ENCODE data around the gene CFAP74.
"Not testable (repeated sequence)": the region's sequence is repeated elsewhere in the genome, so short reads cannot be mapped to it uniquely, and the experiment has no call there.

Gene CFAP74

DNA sequence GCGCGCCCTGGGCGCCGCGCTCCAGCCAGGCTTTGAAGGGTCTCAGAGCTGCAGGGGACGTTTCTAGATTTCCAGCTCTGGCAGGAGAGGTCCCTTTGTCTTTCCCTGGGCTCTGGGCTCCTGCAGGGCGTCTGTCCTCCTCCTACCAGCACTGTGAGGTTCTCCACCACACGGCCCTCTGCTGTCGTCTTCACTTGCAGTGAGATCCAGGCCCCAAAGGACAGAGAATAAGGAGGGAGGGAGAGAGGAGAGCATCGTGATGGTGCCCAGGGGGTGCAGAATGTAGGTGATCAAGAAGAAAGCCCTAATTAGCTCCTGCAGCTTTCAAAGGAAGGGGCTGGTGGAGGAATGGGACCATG, 108.5 kb downstream of the CFAP74 start:
- DNase-seq (ENCODE audit: low spot score): no peak

- DNase-seq (ENCODE audit: low spot score): no peak
Measured at GRCh38 chr1:1894354-1895059, 109.1 kb downstream of the CFAP74 start.

DNA sequence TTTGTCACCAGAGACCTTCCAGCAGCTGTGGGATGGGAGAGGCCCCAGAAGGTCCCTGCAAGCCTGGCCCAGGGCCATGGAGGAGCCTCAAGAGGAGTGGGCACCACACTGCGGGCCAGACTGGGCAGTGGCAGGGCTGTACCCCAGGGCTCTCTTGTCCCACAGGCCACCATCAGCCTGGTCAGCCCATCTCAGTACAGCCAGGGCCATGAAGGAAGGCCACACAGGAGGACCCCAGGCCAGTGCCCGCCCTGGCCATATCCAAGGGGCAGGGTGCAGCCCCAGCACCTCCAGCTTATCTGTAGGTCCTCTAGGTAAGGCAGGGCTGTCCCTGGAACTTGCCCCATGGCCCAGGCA, 109.6 kb downstream of the CFAP74 start:
- DNase-seq (ENCODE audit: low spot score): no peak

GRCh38 chr1:1893291-1893985, 110.1 kb downstream of the CFAP74 start:
- DNase-seq (ENCODE audit: low spot score): no peak

DNA sequence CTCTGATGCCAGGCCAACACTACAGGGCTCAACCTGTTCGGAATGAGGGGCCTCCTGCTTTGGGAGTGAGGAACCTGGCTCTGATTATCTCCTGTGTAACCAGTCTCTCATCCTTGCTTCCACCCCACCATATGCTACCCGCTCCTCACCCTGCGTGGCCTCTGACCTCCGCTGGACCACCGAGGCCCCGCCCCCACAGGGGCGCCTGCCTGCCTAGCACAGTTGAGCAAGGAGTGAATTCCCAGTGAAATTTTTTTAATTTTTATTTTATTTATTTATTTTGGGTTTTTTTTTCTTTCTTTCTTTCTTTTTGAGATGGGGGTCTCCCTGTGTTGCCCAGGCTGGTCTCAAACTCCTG, 110.8 kb downstream of the CFAP74 start:
- no peak for DNase-seq (ENCODE audit: low spot score)

DNA sequence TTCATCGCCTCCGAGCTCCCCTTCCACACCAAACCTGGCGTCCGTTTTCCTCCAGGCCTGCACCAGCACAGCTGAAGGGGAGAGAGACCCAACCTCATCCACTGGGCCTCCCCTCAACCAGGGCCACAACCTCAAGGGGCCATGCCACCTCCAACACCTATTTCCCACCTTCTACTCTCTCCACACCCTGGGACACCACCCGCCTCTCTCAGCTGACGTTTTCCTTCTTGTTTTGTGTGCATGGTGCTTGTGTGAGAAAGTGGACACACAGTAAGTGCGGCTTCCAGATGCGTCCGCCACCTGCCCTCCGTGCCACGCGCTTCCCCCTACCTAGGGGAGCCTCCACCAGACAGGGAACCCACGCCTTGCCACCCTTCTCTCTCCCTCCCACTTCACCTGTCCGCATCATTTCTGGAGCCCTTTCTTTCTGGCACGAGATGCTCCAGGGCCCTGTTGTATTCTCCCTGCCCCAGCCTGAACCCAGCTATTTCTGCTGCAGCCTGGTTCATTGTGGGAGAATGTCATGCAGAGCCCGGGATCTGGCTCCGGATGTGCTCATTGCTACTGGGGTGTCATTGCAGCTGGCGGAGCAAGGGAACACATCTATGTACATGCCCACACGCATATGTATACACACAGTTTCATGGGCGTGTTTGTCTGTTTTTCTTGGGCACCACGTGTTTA, 111.4 kb downstream of the CFAP74 start:
- DNase-seq (ENCODE audit: low spot score): no peak

- DNase-seq (ENCODE audit: low spot score): peak; percentile 77
Measured at GRCh38 chr1:1891349-1892078, 112.1 kb downstream of the CFAP74 start.

GRCh38 chr1:1890506-1891348, 112.9 kb downstream of the CFAP74 start, which contains the start of gene GNB1:
GNB1 (minus strand) TSS chr1:1891087; CDS start chr1:1825453, 65,634 bp downstream.
- DNase-seq (ENCODE audit: low spot score): peak; percentile 96

DNA sequence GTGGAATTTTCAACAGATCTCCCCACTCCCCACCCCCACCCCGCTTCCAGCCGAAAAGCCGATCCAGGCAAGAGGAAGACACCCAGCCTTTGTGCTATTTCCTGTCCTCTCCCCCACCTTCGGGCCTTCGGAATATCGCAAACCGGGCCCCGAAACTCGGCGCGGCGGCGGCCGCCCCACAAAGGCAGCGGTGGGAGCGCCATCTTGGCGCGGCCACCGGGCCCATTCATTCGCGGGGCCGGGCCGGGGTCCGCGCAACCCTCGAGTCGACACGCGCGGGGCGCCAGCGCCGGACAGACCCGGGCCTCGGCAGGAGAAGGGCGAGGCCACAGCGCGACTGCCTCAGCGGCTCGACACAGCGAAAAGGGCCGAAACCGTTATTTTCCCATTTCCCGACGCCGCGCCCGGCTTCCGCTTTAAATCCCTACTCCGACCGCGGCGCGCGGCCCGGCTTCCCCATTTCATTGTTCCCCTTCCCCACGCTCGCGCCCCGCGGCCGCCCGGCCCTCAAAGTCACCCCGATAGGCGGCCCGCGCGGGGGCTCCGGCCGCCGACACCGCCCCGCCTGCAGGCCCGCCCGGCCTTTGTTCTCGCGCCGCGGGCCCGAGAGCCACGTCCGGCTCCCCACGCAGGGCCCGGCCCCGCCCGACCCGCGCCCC, 113.6 kb downstream of the CFAP74 start:
- peak; percentile 78 for DNase-seq (ENCODE audit: low spot score)

DNA sequence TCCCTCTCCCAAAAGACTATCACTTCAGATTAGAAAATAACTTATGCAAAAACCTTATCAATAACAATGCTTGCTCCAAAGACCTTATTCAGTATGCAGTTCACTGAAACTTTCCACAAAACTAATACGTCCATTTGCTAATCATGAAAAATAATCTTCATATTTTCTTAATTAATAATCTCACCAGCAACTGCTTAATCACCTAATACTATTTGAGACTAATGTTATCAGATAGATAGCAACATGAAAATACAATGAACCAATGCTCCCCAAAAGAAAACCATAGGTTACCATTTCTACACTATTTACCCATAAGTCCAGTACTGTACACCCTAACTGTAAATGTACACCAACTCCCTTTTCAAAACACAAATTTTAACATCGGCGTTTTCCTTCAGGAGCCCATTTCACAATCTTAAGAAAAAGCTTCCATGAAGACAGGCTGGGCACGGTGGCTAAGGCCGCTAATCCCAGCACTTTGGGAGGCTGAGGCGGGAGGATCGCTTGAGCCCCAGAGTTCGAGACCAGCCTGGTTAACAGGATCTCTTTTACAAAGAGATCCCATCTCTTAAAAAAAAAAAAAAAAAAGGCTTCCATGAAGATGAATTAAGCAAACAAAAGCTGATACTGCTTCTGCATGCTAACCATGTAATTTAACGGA, 114.4 kb downstream of the CFAP74 start:
- no peak for DNase-seq (ENCODE audit: low spot score)

DNA sequence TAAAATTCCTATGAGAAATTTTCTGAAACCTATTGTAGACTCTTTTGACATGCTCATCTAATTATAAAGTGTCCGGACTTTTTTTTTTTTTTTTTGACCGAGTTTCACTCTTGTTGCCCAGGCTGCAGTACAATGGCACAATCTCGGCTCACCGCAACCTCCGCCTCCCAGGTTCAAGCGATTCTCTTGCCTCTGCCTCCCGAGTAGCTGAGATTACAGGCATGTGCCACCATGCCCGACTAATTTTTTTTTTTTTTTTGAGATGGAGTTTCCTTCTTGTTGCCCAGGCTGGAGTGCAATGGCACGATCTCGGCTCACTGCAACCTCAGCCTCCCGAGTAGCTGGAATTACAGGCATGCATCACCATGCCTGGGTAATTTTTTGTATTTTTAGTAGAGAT, 119.7 kb downstream of the CFAP74 start:
- not testable (repeated sequence) for DNase-seq (ENCODE audit: low spot score)

DNA sequence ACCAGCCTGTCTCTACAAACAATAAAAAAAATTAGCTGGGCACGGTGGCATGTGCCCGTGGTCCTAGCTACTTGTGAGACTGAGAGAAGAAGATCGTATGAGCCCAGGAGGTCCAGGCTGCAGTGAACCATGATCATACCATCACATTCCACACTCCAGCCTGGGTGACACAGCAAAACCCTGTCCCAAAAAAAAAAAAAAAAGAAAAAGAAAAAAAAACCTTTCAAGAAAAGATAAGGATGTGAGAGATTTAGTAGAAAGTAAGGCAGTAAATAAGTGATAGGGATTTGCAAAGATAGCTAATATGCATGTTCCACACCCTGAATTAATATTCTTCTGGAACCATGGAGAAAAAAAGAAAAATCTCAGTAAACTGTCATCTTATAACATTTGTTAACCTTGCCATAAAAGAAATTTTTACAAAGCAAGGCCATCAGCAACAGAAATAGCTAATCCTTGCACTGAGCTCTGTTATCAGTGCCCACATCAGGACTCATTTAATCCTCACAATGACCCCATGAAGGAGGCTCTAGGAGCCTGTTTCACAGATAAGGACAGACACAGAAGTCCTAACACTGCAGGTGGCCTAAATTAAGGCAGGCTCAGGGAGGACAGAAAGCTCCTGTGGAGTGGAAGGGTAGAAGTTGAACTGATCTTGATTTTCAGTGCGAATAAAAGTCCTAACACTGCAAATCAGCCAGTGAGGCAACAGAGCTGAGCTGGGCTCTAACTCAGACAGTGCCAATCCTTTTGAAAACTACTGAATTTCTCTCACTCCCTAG, 120.3 kb downstream of the CFAP74 start:
- DNase-seq (ENCODE audit: low spot score): no peak

DNA sequence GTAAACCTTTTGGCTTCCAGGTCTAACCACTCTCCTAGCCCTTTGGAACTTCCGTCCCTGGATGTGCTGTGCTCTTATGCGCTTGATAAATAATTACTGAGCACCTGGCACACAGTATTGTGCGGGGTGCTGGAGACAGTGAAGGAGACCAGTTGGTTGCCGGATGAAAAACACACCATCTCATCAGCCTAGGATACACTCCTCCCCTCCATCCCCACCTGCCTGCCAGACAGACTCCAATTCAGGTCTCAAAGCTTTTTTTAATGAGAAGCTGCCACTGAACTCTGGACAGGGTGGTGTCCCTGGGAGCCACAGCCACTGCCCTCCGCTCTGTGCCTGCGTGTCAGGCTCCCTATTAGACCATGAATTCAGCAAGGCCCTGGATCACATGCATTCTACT, 121.9 kb downstream of the CFAP74 start:
- no peak for DNase-seq (ENCODE audit: low spot score)

GRCh38 chr1:1880617-1881312, 122.8 kb downstream of the CFAP74 start:
- no peak for DNase-seq (ENCODE audit: low spot score)

GRCh38 chr1:1879942-1880341, 123.6 kb downstream of the CFAP74 start:
- DNase-seq (ENCODE audit: low spot score): no peak

GRCh38 chr1:1877865-1878436, 125.6 kb downstream of the CFAP74 start:
- no peak for DNase-seq (ENCODE audit: low spot score)

DNA sequence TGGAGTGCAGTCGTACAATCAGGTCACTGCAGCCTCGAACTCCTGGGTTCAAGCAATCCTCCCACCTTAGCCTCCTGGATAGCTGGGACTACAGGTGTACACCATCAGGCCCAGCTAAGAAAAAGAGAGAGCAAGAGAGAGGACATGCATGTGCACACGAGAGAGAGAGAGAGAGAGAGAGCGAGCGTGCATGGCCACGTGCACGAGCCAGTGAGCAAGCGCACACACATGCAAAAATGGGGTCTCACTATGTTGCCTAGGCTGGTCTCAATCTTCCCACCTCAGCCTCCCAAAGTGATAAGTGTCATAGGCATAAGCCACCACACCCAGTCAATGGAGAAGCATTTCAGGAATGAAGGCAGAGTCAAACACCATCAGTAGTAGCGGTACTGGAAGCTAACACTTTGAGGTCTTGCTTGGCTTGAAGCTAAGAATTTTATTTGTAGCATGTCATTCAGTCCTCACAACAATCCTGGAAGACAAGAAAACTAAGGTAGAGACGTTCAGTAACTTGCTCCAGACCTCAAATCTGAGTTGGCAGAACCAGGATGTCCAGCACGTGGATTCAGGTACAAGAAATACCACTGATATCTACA, 127.2 kb downstream of the CFAP74 start:
- no peak for DNase-seq (ENCODE audit: low spot score)

GRCh38 chr1:1875932-1876331, 127.7 kb downstream of the CFAP74 start:
- no peak for DNase-seq (ENCODE audit: low spot score)
